HG03097 (cell line): ENCODE measurements around the gene ERC2.

ENCODE experiments used
- ATAC-seq: cut with Tn5 transposase; IDR thresholded peaks from one replicate; pipeline ENCODE4 v1.9.1; 2021; ENCODE audit not compliant: unreplicated experiment, low FRiP score

The ERC2 gene

DNA sequence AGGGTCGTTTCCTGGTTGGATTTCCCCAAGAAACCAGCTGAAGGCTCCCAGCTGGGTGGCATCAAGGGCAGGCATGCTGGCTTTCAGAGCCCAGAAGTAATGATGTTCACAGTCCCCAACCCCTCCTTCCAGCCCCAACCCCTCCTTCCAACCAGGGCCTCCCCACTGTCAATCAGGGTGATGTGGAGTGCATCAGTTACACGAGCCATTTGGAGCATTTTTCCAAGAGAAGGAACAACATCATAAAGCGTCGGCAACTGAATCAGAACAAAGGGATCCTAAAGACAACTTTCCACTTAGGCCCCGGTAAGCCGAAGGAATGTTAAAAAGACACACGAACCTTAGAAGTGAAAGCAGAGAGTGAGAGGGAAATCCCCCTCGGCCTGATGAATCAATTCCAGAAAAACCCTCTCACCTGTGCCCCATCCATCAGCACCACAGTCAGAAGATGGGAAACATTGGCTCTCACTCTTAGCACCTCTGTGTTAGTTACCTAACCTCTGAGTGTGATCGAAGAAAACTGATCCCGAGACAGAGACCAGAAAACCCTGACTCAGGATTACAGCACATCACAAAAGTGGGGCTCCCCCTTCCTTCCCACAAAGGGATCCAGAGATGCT, 880.0 kb downstream of the ERC2 start:
- no peak for ATAC-seq

DNA sequence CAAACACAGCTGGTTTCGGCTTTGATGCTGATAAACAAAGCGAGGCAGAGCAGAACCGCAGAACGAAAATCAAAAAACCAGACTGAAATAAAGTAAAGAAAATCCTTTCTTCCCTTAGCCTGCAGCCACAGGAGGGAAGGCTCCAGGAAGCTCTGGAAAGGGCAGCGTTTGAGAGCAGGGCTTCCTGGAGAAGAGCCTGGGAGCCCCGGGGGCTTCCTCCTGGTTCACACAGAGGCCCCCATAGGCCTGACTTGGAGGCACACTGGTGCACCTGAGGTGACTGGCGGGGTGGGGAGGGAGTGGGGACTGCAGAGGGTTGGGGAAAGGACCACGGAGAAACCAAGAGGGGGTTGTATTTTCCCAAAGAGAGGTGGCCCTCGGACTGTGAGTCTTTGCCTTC, 882.4 kb downstream of the ERC2 start:
- ATAC-seq: no peak

DNA sequence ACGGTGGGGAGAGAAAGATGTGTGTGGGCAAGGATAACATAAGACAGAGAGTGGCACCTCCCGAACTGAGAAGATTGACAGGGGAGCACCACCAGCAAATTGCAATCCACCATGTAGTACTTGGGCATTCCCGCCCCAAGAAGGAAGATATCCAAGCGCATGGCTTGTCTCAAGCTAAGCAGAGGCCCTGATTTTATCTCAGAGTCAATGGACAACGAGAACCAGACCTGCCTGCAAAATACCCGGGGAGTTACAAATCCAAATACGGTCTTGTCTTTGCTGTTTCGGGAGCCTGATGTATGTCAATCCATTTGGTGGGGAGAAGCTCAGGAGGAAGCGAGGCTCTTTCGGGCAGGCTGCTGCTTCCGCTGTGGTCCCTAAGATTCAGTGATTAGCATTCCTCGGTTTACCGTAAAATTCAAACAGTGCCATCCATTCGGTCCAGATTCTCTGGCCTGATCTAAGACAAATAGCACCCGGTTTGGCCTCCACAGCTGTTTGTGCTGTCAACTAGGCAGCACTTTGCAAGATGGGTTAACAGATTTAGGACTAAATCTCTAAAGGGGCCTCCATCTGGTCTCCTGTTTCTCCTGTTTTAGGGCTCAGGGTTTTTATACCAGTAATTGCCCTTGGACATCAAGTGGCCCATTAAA, 883.4 kb downstream of the ERC2 start:
- ATAC-seq: no peak

DNA sequence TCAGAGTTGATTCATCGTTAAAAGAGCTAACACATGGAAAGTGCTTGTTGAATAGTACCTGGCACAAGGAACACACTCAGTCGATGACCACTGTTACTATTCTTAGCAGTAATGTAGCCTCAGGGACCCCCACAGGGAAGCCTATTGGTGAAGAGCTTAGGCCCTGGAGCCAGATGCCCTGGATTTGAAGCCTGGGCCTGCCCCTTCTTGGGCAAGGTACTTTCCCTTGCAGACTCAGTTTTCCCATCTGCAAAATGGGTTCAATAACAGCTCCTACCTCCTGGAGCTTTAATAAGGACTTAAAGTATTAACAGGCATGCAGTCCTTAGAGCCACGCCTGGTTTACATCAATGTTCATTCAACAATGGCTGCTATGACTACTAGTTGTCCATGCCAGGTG, 884.2 kb downstream of the ERC2 start:
- ATAC-seq: no peak

DNA sequence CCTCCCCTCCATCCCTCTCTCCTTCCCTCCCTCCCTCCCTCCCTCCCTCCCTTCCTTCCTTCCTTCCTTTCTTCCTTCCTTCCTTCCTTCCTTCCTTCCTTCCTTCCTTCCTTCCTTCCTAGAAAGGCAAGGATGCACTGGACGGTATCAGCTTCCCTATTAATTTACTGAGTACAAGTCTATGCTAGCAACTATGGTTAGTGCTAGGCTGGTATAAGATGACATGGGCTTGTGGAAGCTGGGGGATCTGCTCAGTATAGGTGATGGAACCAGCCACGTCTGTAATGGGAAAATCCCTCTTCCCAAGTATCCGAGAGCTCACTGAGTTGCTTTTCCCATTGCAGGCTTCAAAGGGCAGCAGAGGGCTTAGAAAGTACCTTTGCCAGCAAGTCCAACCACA, 884.8 kb downstream of the ERC2 start:
- ATAC-seq: no peak

GRCh38 chr3:55579496-55579895, 888.8 kb downstream of the ERC2 start:
- no peak for ATAC-seq

- no peak for ATAC-seq
Observed at GRCh38 chr3:55576621-55577388, 891.5 kb downstream of the ERC2 start.

DNA sequence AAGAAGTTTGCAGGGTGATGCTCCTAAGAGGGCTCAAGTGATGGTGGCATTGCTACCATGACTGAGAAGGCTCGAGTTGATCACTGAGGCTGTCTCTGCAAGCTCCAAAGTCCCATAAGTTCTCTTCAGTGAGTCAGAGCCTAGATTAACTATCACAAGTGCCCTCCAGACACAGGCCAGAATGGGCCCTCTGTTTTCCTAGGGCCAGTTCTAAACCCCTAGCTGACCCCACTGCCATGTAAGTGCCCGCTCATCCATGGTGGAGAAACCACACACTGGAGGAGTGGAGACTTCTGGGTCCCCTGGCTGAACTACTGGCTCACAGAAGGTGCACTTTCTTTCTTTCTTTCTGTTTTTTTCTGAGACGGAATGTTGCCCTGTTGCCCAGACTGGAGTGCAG, 893.6 kb downstream of the ERC2 start:
- no peak for ATAC-seq

- ATAC-seq: no peak
Observed at GRCh38 chr3:55572816-55573215, 895.5 kb downstream of the ERC2 start.

DNA sequence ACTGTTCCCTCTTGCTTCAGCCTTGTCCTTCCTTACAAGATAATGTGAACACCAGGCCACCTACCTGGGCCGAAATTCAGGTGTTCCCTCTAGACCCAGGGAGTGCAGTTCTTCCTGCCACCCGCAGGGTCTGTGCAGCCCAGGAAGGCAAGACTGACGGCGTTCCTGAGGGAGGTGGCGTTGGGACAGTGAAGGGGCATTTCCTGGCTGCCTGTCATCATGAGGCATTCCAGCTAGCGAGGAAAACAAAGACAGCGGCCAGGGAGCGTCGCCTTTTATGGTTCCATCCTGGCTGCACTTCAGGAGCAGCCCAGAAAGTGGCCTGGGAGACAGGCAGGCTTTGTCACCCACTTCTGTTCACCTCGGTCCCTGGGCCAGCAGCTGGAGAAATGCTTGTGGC, 896.4 kb downstream of the ERC2 start:
- no peak for ATAC-seq

DNA sequence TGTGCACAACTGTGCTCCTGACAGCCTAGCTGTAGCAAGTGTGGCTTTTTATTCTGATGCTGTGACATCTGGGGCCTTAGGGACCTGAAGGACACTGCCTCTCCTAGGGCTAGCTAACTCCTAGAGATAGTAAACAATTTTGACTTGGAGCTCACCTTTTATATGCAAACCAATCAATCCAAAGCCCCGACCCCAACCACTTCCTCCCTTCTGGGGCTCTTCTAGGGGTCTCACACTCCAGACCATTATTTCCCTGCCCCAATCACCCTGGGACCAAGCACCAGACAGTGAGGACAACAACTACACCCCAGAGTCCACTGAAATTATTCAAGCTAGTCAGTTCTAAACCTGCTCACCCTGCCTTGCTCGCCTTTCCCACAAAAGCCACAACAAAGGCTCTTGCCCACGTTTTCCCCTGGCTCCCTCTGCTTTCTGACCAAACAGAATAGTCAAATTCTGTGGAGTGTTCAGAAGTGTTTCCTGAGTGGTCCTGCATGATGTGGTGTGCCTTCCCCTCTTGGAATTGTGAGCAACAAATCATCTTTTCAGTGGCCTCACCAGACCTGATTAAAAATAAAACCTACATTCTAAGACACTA, 897.0 kb downstream of the ERC2 start:
- no peak for ATAC-seq

GRCh38 chr3:55570271-55570711, 898.0 kb downstream of the ERC2 start:
- ATAC-seq: no peak

DNA sequence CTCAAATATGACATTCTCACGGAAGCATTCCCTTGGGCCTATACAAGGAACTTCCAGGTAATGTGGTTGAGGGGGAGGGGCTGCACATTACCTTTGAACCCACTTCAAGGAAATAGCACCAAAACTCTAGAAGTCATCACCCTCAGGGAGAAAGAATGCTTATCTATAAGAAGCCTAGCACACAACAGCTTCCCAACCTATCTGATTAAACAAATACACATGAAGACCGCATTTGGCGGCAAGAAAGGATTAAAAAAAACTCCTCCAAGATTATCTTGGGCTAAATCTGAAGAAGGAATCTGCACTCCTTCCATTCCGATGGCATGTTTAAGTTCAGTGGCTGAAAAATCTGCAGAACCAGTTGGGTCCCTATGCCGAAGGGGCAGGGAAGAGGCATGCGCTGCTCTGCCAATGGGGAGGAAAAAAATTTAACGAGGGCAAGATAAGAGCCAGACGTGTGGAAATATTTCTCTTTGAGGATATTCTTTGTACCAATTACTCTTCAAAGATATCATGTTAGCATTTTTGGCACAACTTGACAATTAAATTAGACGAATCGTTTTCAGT, 899.2 kb downstream of the ERC2 start:
- no peak for ATAC-seq

- no peak for ATAC-seq
Observed at GRCh38 chr3:55567615-55568014, 900.7 kb downstream of the ERC2 start.

- no peak for ATAC-seq
Observed at GRCh38 chr3:55567121-55567520, 901.1 kb downstream of the ERC2 start.

DNA sequence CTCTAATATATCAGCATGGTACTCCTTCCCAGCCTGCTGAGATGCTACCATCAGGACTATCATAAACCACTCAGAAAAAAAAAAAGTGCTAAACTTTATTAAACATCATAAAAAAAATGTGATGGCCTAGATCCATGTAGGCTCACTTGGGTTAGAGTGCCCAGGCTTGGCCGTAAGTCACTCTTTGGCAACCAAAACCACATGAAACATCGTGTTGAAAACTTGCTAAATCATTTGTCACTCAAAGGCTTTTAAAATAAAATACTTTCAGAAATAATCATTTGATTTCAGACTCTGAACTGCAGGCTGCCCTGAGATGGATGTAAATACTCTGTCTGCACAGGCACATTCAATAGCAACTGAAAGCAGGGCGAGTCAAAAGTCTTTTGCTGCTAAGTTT, 902.7 kb downstream of the ERC2 start:
- no peak for ATAC-seq

GRCh38 chr3:55564726-55565125, 903.5 kb downstream of the ERC2 start:
- no peak for ATAC-seq

GRCh38 chr3:55562700-55563099, 905.6 kb downstream of the ERC2 start:
- no peak for ATAC-seq

DNA sequence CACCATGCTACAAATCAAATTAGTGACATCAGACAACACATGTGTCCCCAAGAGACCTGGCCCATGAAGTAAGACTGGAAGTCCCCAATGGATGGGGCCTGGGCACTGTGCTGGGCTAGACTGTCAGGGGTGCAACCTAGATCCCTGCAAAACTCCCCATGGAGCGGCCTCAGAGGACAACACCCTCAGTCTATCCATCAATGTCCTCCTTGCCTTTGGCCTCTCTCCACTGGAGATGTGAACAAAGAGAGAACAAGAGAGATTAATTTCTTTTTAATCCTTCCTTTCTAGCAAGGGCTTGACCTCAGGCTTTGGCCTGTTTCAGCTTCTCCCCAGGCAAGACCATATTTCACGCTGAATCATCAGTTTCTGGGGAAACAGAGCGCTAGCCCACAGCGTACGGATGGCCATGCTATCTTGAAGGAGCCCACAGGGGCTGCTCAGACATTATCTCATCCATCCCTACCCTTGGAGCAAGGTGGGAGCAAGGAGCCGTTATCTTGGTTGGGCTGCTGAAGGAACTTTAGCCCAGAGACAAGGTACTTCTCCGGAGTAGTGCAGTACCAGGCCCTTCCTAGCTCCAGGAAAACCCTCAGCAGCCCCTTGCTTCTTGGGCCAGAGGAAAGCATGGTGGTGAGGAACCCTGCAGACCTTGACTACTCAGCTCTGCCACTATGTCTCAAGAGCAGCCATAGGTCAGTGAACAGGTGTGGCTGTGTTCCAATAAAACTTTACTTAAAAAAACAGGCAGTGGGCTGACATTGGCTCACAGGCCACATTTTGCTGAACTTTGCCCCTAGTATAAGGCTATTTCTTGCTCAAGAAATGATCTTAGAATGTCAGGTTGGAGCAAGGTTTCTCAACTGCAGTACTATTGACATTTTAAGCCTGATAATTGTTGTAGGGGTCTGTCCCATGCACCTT, 908.5 kb downstream of the ERC2 start:
- ATAC-seq: no peak

DNA sequence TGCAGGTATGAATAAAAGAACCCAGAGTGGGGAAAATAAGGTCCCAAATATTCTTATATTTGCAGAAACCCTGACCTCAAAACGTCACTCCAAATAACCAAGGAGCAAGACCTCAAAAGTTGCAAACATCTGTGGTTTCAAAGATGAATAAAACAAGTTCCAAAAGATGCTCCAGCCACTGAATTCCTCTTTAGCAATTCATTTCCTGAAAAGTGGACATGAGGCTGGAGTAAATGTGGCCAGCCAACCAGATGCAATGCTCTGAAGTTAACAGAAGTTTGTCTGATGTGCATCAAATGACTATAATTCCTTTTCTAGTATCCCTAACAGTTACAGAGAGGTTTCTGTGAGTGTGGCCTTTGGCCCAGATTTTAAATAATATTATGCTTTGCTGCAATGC, 910.0 kb downstream of the ERC2 start:
- no peak for ATAC-seq
